C4-2B (cell line): Measurements from ENCODE around the gene ALAS1.

Experiments
- ZFX ChIP-seq: fragments of 450-650 bp; IDR thresholded peaks from 2 replicates; pipeline ENCODE4 v1.6.1; 2017
- TF ChIP-seq, protein P1 (sequence below): fragments of 450-650 bp; conservative IDR thresholded peaks from 2 replicates; pipeline ENCODE4 v1.5.1; 2017; ENCODE audit warnings: mild to moderate bottlenecking

DNA sequence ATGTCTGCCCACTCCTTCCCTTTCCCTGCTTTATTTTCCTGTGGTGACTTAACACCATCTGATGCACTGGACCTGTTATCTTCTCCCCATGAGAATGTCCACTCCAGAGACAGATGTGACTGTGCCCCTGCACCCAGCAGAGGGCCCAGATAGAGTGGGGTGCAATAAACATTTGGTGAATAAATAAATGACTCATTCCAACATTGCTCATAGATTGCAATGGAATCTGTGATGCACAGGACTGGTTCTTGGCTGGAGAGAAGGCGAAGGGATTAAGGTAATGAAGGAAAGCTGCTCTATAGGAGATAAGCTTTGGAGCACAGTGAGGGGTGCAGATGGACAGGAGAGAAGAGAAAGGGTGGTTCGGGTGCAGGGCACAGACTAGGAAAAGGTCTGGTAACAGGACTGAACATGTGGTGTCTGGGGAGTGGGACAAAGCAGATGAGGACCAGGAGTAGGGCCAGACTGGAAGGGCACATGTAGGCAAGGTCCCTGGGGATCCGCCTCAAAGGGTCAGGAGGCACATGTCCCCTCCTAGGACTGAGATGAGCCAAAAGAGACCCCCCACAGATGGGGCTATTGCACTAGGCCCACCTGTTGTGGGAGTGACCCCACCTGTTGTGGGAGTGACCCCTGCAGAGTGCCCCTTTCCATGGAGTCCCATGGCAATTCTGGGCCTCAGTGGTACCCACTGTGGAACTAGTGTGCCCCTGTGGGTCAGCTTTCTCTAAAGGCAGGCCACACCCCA is 26.3 kb upstream of the ALAS1 start:
- TF ChIP-seq, protein P1, sequence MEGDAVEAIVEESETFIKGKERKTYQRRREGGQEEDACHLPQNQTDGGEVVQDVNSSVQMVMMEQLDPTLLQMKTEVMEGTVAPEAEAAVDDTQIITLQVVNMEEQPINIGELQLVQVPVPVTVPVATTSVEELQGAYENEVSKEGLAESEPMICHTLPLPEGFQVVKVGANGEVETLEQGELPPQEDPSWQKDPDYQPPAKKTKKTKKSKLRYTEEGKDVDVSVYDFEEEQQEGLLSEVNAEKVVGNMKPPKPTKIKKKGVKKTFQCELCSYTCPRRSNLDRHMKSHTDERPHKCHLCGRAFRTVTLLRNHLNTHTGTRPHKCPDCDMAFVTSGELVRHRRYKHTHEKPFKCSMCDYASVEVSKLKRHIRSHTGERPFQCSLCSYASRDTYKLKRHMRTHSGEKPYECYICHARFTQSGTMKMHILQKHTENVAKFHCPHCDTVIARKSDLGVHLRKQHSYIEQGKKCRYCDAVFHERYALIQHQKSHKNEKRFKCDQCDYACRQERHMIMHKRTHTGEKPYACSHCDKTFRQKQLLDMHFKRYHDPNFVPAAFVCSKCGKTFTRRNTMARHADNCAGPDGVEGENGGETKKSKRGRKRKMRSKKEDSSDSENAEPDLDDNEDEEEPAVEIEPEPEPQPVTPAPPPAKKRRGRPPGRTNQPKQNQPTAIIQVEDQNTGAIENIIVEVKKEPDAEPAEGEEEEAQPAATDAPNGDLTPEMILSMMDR, result no peak
- TF ChIP-seq ZFX, result no peak
